Lung (tissue), 12 donors: ENCODE measurements around the gene C17orf50. TPM values are rescaled to one million over a fixed set of nuclear protein-coding genes. Genes with fewer than 3 reads are reported as not detected.
A peak's percentile ranks its signal among the peaks of the same experiment; 100 is the strongest.

Experiments
- ATAC-seq: fragments of 200-7000 bp; cut with Tn5 transposase; one replicate; pipeline ENCODE4 v1.9.1; 2020; ENCODE audit warnings: moderate number of reproducible peaks; ENCODE audit not compliant: insufficient read depth, low FRiP score
- DNase-seq, 3 donors: peaks; one replicate each; pipeline ENCODE4 v3.0.0-alpha.2; 2013 to 2017
- H3K27ac ChIP-seq, 2 donors: one replicate each; pipeline ENCODE4 v1.5.1; 2013; ENCODE audit warnings: mild to moderate bottlenecking in 2 of 2, moderate library complexity in 2 of 2, control low read depth in 1 of 2, inconsistent platforms in 1 of 2, low read depth in 1 of 2, low read length in 1 of 2
- H3K27me3 ChIP-seq, 3 donors: one replicate each; pipeline ENCODE4 v1.5.1; 2013; ENCODE audit warnings: low read length in 2 of 3; ENCODE audit not compliant: control insufficient read depth in 3 of 3, insufficient read depth in 3 of 3
- H3K36me3 ChIP-seq, 4 donors: one replicate each; pipeline ENCODE4 v1.5.1; 2013; ENCODE audit warnings: low read length in 4 of 4, mild to moderate bottlenecking in 1 of 4, moderate library complexity in 1 of 4; ENCODE audit not compliant: control insufficient read depth in 4 of 4, insufficient read depth in 4 of 4
- H3K4me1 ChIP-seq, 5 donors: one replicate each; pipeline ENCODE4 v1.5.1; 2013; ENCODE audit warnings: low read length in 5 of 5, mild to moderate bottlenecking in 2 of 5, moderate library complexity in 1 of 5; ENCODE audit not compliant: control insufficient read depth in 5 of 5, insufficient read depth in 5 of 5
- H3K4me3 ChIP-seq: one replicate; pipeline ENCODE4 v1.5.1; 2013; ENCODE audit warnings: mild to moderate bottlenecking, control low read depth, moderate library complexity
- H3K9ac ChIP-seq, 2 donors: one replicate each; pipeline ENCODE4 v1.5.1; 2013; ENCODE audit warnings: low read length in 2 of 2, control low read depth in 1 of 2; ENCODE audit not compliant: insufficient read depth in 1 of 2
- H3K9me3 ChIP-seq, 4 donors: one replicate each; pipeline ENCODE4 v1.5.1; 2013; ENCODE audit warnings: low read length in 3 of 4, mild to moderate bottlenecking in 1 of 4, moderate library complexity in 1 of 4; ENCODE audit not compliant: control insufficient read depth in 4 of 4, insufficient read depth in 3 of 4
- CTCF ChIP-seq: IDR thresholded peaks from 2 replicates; pipeline ENCODE4 v1.5.1; 2012; ENCODE audit warnings: mild to moderate bottlenecking; ENCODE audit errors: control extremely low read depth, extremely low read depth
- WGBS, 2 donors: extraction: QIAGEN DNeasy Blood & Tissue Kit; methylation state at CpG; one replicate each; pipeline ENCODE4 v1.1.7; 2013; 5-methylcytosine and 5-hydroxymethylcytosine counted together
- polyA plus RNA-seq, 2 donors: library from polyadenylated mRNA; stranded (reverse); fragments of 200-250 nt; gene quantifications; one replicate each; pipeline ENCODE4 v1.2.1, GENCODE V29; 2013
- total RNA-seq, 2 donors: library from RNA; depleted of rRNA in 1 of 2; stranded (reverse); fragments of >200 nt in 1 of 2; gene quantifications; one replicate each; pipeline ENCODE4 v1.2.1, GENCODE V29; 2014 to 2021
- donor health status: control.
- donor health status: control.
- donor health status: Bipolar disorder and iron deficiency.
- donor health status: healthy.
- donor health status: DM: yes; HTN: yes; CAD: no.

C17orf50 gene
- total and polyA plus RNA-seq, 4 donors = 0.18 to 0.40 (median 0.26) TPM; not detected in 1

- H3K27me3 ChIP-seq = peaks cover 0 to 2% (median 0%) of the 10 kb centered on the region in 3 donors
- no peaks in the 10 kb centered on the region for H3K9me3 ChIP-seq
- no peak overlapping the region for H3K4me3 ChIP-seq
- DNase-seq = no peak
- no peaks in the 10 kb centered on the region for H3K36me3 ChIP-seq
- H3K4me1 ChIP-seq = peaks cover 0 to 30% (median 17%) of the 10 kb centered on the region in 5 donors
- peak overlapping the region in 1 of 2 donors; percentile 75 for H3K27ac ChIP-seq
- TF ChIP-seq CTCF = no peak
- ATAC-seq = no peak
- 86 to 88% methylated on average over 16 of the region's 16 CpGs for WGBS, 2 donors
- H3K9ac ChIP-seq = no peak overlapping the region
Measured at GRCh38 chr17:35778641-35779196, 18.0 kb downstream of the C17orf50 start.

GRCh38 chr17:35780950-35781349 is 20.3 kb downstream of the C17orf50 start:
- peaks cover 0 to 2% (median 0%) of the 10 kb centered on the region in 3 donors for H3K27me3 ChIP-seq
- H3K9ac ChIP-seq = no peak overlapping the region
- DNase-seq = no peak
- no peak for TF ChIP-seq CTCF
- no peaks in the 10 kb centered on the region for H3K36me3 ChIP-seq
- no peaks in the 10 kb centered on the region for H3K9me3 ChIP-seq
- H3K4me1 ChIP-seq = peaks cover 0 to 23% (median 9%) of the 10 kb centered on the region in 5 donors
- H3K27ac ChIP-seq = no peak overlapping the region
- WGBS, 2 donors = 77 to 83% methylated on average over 3 of the region's 3 CpGs
- no peak for ATAC-seq
- H3K4me3 ChIP-seq = no peak overlapping the region

- H3K4me1 ChIP-seq = peaks cover 0 to 17% (median 7%) of the 10 kb centered on the region in 5 donors
- 75 to 77% methylated on average over 2 of the region's 2 CpGs for WGBS, 2 donors
- H3K9ac ChIP-seq = no peak overlapping the region
- ATAC-seq (no peak), DNase-seq (no peak)
- no peaks in the 10 kb centered on the region for H3K27me3 ChIP-seq
- no peak for TF ChIP-seq CTCF
- no peaks in the 10 kb centered on the region for H3K9me3 ChIP-seq
- H3K4me3 ChIP-seq = no peak overlapping the region
- H3K27ac ChIP-seq = peak overlapping the region in 1 of 2 donors; percentile 80
- no peaks in the 10 kb centered on the region for H3K36me3 ChIP-seq
Measured at GRCh38 chr17:35784895-35785294, 24.2 kb downstream of the C17orf50 start.
